ENCODE measurements around the gene CACNA1D.

DNA sequence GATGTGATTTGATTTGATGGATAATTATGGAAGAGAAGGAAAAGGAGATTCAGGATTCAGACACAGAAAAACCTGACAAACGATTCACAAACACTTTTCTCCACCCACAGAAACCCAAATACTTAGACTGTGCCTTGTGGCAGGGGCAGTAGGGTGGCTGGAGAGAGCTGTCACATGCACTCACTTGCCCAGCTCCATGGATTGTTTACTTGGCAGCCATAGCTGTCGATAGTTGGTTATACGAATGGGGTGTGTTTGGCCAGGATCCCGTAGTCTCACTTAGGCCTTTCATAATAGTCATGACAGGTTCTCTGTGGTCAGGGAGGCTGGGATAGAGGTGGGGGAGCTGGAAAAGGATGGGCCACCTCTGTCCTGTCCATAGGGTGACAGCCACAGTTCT, 76.9 kb downstream of the CACNA1D start:
- TF ChIP-seq, protein P1, sequence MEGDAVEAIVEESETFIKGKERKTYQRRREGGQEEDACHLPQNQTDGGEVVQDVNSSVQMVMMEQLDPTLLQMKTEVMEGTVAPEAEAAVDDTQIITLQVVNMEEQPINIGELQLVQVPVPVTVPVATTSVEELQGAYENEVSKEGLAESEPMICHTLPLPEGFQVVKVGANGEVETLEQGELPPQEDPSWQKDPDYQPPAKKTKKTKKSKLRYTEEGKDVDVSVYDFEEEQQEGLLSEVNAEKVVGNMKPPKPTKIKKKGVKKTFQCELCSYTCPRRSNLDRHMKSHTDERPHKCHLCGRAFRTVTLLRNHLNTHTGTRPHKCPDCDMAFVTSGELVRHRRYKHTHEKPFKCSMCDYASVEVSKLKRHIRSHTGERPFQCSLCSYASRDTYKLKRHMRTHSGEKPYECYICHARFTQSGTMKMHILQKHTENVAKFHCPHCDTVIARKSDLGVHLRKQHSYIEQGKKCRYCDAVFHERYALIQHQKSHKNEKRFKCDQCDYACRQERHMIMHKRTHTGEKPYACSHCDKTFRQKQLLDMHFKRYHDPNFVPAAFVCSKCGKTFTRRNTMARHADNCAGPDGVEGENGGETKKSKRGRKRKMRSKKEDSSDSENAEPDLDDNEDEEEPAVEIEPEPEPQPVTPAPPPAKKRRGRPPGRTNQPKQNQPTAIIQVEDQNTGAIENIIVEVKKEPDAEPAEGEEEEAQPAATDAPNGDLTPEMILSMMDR (IDR thresholded peaks at IDR 0.05), result no peak
- TF ChIP-seq EP300 (IDR thresholded peaks at IDR 0.05; ENCODE audit: low read depth) (no peak), POLR2AphosphoS5 (IDR thresholded peaks at IDR 0.05) (no peak), POLR2A (IDR thresholded peaks at IDR 0.05) (no peak)
